DND-41 (cell line): ENCODE results near the gene LRRC38.

ENCODE experiments used
- CTCF ChIP-seq: IDR thresholded peaks from 2 replicates; pipeline ENCODE4 v1.5.1; 2012; ENCODE audit warnings: borderline replicate concordance, low read length, moderate library complexity, mild to moderate bottlenecking; ENCODE audit not compliant: poor library complexity, severe bottlenecking; ENCODE audit errors: extremely low read depth
- EZH2 ChIP-seq: IDR thresholded peaks from 3 replicates; pipeline ENCODE4 v1.6.1; 2012; ENCODE audit warnings: borderline replicate concordance, low read depth, mild to moderate bottlenecking, moderate library complexity, low read length, inconsistent platforms; ENCODE audit not compliant: severe bottlenecking

GRCh38 chr1:13430495-13430894 is 83.3 kb downstream of the LRRC38 start:
- no peak for TF ChIP-seq CTCF
- no peak for TF ChIP-seq EZH2
